Astrocyte (in vitro differentiated cells and primary cell): ENCODE measurements around the gene BAZ1A. TPM values are rescaled to one million over a fixed set of nuclear protein-coding genes. Genes with fewer than 3 reads are reported as not detected.

ENCODE experiments used
- DNase-seq: peaks from one replicate; pipeline ENCODE4 v3.0.0-alpha.2; 2010; ENCODE audit warnings: low read depth
- FAIRE-seq: peaks from 2 replicates; lab custom pipeline; 2011; peaks lifted over from hg19 to GRCh38; lab: Jason Lieb, UNC
- H2AFZ ChIP-seq: 2 replicates; pipeline ENCODE4 v1.6.0; 2012; ENCODE audit warnings: low read depth, low read length, inconsistent platforms
- H3K27ac ChIP-seq: 2 replicates; pipeline ENCODE4 v1.5.1; 2011; ENCODE audit warnings: low read depth, low read length, inconsistent platforms
- H3K27me3 ChIP-seq: 2 replicates; pipeline ENCODE4 v1.6.0; 2011; ENCODE audit warnings: low read length, inconsistent platforms; ENCODE audit not compliant: insufficient read depth
- H3K36me3 ChIP-seq: 2 replicates; pipeline ENCODE4 v1.5.1; 2011; ENCODE audit warnings: low read length, inconsistent platforms; ENCODE audit not compliant: insufficient read depth
- H3K4me1 ChIP-seq: 2 replicates; pipeline ENCODE4 v1.5.1; 2011; ENCODE audit warnings: low read length, inconsistent platforms; ENCODE audit not compliant: insufficient read depth
- H3K4me2 ChIP-seq: 2 replicates; pipeline ENCODE4 v1.6.0; 2012; ENCODE audit warnings: low read length, inconsistent platforms
- H3K4me3 ChIP-seq: 2 replicates; pipeline ENCODE4 v1.5.1; 2011; ENCODE audit warnings: low read depth, mild to moderate bottlenecking, low read length, inconsistent platforms; ENCODE audit not compliant: insufficient read depth
- H3K79me2 ChIP-seq: 2 replicates; pipeline ENCODE4 v1.6.0; 2012; ENCODE audit warnings: mild to moderate bottlenecking, low read length, inconsistent platforms; ENCODE audit not compliant: insufficient read depth
- H3K9ac ChIP-seq: 2 replicates; pipeline ENCODE4 v1.6.0; 2012; ENCODE audit warnings: mild to moderate bottlenecking, low read length, inconsistent platforms
- H3K9me3 ChIP-seq: 2 replicates; pipeline ENCODE4 v1.5.1; 2012; ENCODE audit warnings: low read depth, mild to moderate bottlenecking, low read length, inconsistent platforms; ENCODE audit not compliant: insufficient read depth
- H4K20me1 ChIP-seq: 2 replicates; pipeline ENCODE4 v1.6.0; 2012; ENCODE audit warnings: low read length, inconsistent platforms; ENCODE audit not compliant: insufficient read depth
- H3K27ac Mint-ChIP-seq: one replicate; pipeline ENCODE4 v1.8.0; 2021; ENCODE audit warnings: mild to moderate bottlenecking, mixed read lengths; ENCODE audit not compliant: unreplicated experiment
- H3K27me3 Mint-ChIP-seq: one replicate; pipeline ENCODE4 v1.8.0; 2021; ENCODE audit warnings: low read depth, mixed read lengths; ENCODE audit not compliant: unreplicated experiment
- H3K36me3 Mint-ChIP-seq: one replicate; pipeline ENCODE4 v1.8.0; 2021; ENCODE audit warnings: low read depth, mixed read lengths; ENCODE audit not compliant: unreplicated experiment
- H3K4me1 Mint-ChIP-seq: one replicate; pipeline ENCODE4 v1.8.0; 2021; ENCODE audit warnings: low read depth, mixed read lengths; ENCODE audit not compliant: unreplicated experiment
- H3K4me3 Mint-ChIP-seq: one replicate; pipeline ENCODE4 v1.8.0; 2021; ENCODE audit warnings: mild to moderate bottlenecking, moderate library complexity, mixed read lengths; ENCODE audit not compliant: unreplicated experiment
- H3K9me3 Mint-ChIP-seq: one replicate; pipeline ENCODE4 v1.8.0; 2021; ENCODE audit warnings: mild to moderate bottlenecking, mixed read lengths; ENCODE audit not compliant: unreplicated experiment
- EZH2 ChIP-seq: IDR thresholded peaks from 2 replicates; pipeline ENCODE4 v1.6.1; 2012; ENCODE audit warnings: mild to moderate bottlenecking, low read length, inconsistent platforms; ENCODE audit not compliant: insufficient read depth
- total RNA-seq: library from RNA; stranded (reverse); gene quantifications from 2 replicates; pipeline ENCODE4 v1.2.1, GENCODE V29; 2021
- TF ChIP-seq, protein P1 (sequence below): IDR thresholded peaks from 2 replicates; pipeline ENCODE4 v1.5.1; 2011; ENCODE audit warnings: low read depth, mild to moderate bottlenecking, inconsistent platforms, low read length, moderate library complexity; ENCODE audit not compliant: insufficient read depth

The BAZ1A gene
- total RNA-seq, 1 donor from 2014 or later = 36.9 TPM

DNA sequence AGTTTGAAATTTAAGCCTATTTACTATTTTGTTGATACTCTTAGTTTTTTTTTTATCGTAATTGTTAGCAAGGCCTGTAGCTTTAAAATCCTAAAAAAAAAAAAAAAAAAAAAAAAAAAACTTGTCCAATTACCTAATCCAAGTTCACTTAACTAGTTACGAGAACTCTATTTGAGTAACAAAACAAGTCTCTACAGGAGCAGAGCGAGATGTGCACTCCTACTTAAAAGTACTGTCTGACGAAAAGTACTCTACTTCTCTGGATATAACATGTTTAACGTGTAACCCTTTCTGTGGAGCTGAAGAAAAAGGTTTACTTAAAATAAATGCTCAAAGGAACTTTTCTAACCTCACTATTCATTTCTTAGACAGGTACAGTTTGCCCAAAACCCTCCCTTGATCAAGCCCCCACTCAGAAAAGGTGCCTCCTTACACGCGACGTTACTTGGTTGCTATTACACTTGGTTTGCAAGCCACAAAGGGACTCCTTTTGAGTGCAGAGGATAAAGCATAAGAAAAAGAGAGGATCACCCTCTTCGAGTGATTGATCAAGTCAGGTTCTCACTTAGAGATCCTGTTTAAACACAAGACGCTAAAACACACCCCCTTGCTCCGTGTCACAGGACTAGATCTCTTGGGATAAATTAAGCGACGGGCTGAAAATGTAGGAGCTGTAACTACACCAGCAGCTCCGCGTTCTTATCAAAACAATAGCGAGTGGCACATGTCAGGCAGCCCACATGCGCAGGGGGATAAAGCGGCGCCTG is 2.2 kb downstream of the BAZ1A start:
- peak overlapping the region; percentile 83 for H3K4me3 ChIP-seq
- H3K27me3 Mint-ChIP-seq = no peaks in the 10 kb centered on the region
- peaks cover 8% of the 10 kb centered on the region for H3K4me1 Mint-ChIP-seq
- H3K27ac ChIP-seq = peak overlapping the region; percentile 94
- no peaks in the 10 kb centered on the region for H3K27me3 ChIP-seq
- H3K79me2 ChIP-seq = peaks cover 74% of the 10 kb centered on the region
- peak; percentile 40 for DNase-seq
- no peak for FAIRE-seq
- peaks cover 3% of the 10 kb centered on the region for H3K36me3 ChIP-seq
- H3K27ac Mint-ChIP-seq = peak overlapping the region; percentile 92
- peak overlapping the region; percentile 91 for H3K4me3 Mint-ChIP-seq
- no peaks in the 10 kb centered on the region for H3K4me1 ChIP-seq
- H3K9me3 Mint-ChIP-seq = no peaks in the 10 kb centered on the region
- H3K36me3 Mint-ChIP-seq = peaks cover 7% of the 10 kb centered on the region
- H3K9me3 ChIP-seq = no peaks in the 10 kb centered on the region
- peak overlapping the region; percentile 99 for H3K9ac ChIP-seq
- peaks cover 34% of the 10 kb centered on the region for H4K20me1 ChIP-seq
- H2AFZ ChIP-seq = peak overlapping the region; percentile 91
- TF ChIP-seq, protein P1, sequence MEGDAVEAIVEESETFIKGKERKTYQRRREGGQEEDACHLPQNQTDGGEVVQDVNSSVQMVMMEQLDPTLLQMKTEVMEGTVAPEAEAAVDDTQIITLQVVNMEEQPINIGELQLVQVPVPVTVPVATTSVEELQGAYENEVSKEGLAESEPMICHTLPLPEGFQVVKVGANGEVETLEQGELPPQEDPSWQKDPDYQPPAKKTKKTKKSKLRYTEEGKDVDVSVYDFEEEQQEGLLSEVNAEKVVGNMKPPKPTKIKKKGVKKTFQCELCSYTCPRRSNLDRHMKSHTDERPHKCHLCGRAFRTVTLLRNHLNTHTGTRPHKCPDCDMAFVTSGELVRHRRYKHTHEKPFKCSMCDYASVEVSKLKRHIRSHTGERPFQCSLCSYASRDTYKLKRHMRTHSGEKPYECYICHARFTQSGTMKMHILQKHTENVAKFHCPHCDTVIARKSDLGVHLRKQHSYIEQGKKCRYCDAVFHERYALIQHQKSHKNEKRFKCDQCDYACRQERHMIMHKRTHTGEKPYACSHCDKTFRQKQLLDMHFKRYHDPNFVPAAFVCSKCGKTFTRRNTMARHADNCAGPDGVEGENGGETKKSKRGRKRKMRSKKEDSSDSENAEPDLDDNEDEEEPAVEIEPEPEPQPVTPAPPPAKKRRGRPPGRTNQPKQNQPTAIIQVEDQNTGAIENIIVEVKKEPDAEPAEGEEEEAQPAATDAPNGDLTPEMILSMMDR = no peak
- H3K4me2 ChIP-seq = peak overlapping the region; percentile 97

DNA sequence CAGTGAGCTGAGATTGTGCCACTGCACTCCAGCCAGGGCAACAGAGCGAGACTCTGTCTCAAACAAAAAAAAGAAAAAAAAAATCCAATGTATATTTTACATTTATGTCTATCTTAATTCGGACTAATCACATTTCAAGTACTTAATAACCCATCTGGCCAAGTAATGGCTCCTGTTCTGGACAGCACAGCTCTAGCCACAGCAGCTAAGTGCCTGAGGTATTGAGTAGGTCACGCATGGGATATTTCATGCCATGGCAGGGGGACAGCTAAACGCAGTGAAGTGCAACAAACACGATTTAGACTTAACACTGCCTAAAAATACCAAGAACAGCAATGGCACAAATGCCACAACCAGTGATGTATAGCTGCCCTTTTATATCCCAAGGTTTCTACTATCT is 8.0 kb downstream of the BAZ1A start:
- H3K4me1 ChIP-seq = no peaks in the 10 kb centered on the region
- H4K20me1 ChIP-seq = peaks cover 45% of the 10 kb centered on the region
- Mint-ChIP-seq H3K9me3 (no peaks in the 10 kb centered on the region), H3K27me3 (no peaks in the 10 kb centered on the region), H3K36me3 (peaks cover 14% of the 10 kb centered on the region), H3K4me3 (no peak overlapping the region), H3K27ac (no peak overlapping the region), H3K4me1 (peaks cover 6% of the 10 kb centered on the region)
- no peaks in the 10 kb centered on the region for H3K27me3 ChIP-seq
- H3K27ac ChIP-seq = no peak overlapping the region
- peaks cover 94% of the 10 kb centered on the region for H3K79me2 ChIP-seq
- no peak overlapping the region for H2AFZ ChIP-seq
- no peak overlapping the region for H3K9ac ChIP-seq
- H3K9me3 ChIP-seq = no peaks in the 10 kb centered on the region
- FAIRE-seq (no peak), DNase-seq (no peak)
- TF ChIP-seq, protein P1 = no peak
- TF ChIP-seq EZH2 = no peak
- no peak overlapping the region for H3K4me3 ChIP-seq
- H3K4me2 ChIP-seq = no peak overlapping the region
- H3K36me3 ChIP-seq = peaks cover 7% of the 10 kb centered on the region
